PC-9 (cell line): Measurements from ENCODE around the gene NEU4. TPM values are rescaled to one million over a fixed set of nuclear protein-coding genes. Genes with fewer than 3 reads are reported as not detected.

Experiments used
- BruUV-seq: library from RNA; stranded (reverse); fragments of 400-500 nt; replicated peaks from 2 replicates; lab custom pipeline; 2021; lab: Mats Ljungman, UMichigan
- CTCF ChIA-PET: fragments of 300-600 bp; sonication (Branson Sonifier 250); formaldehyde crosslinking; loops from one replicate; lab custom pipeline; 2022; ENCODE audit warnings: antibody characterized with exemption; lab: Charles Lee
- POLR2A ChIA-PET: fragments of 300-600 bp; sonication (Branson Sonifier 250); formaldehyde crosslinking; loops from one replicate; lab custom pipeline; 2022; ENCODE audit warnings: antibody characterized with exemption; ENCODE audit not compliant: unreplicated experiment; lab: Charles Lee
- DNase-seq, 2 experiments: peaks; one replicate each; pipeline versions ENCODE4 v3.0.0 to v3.0.0-alpha.2; 2015 to 2022; ENCODE audit warnings: mixed read lengths in 1 of 2
- H2AFZ ChIP-seq: fragments of 200-600 bp; sonication (generic); 2 replicates; pipeline ENCODE4 v1.8.1; 2017; ENCODE audit warnings: antibody characterized with exemption
- H3F3A ChIP-seq: fragments of 200-600 bp; sonication (generic); 2 replicates; pipeline ENCODE4 v1.8.1; 2017; ENCODE audit warnings: antibody characterized with exemption, mild to moderate bottlenecking, low read depth; ENCODE audit not compliant: insufficient read depth
- H3K27ac ChIP-seq: fragments of 200-600 bp; sonication (generic); 2 replicates; pipeline ENCODE4 v1.6.1; 2016; ENCODE audit warnings: mixed run types
- H3K27me3 ChIP-seq: fragments of 200-600 bp; sonication (generic); 2 replicates; pipeline ENCODE4 v1.6.1; 2016; ENCODE audit warnings: low read depth, mixed run types; ENCODE audit not compliant: insufficient read depth
- H3K36me3 ChIP-seq: fragments of 200-600 bp; sonication (generic); 2 replicates; pipeline ENCODE4 v1.6.1; 2016; ENCODE audit warnings: low read depth, mixed run types
- H3K4me1 ChIP-seq: fragments of 200-600 bp; sonication (generic); replicated peaks from 2 replicates; pipeline ENCODE4 v1.6.1; 2016; ENCODE audit warnings: mixed run types; ENCODE audit not compliant: insufficient read depth
- H3K4me2 ChIP-seq: fragments of 200-600 bp; sonication (generic); 2 replicates; pipeline ENCODE4 v1.6.1; 2017; ENCODE audit warnings: mixed run types
- H3K4me3 ChIP-seq: fragments of 200-600 bp; sonication (generic); 2 replicates; pipeline ENCODE4 v1.6.1; 2016; ENCODE audit warnings: mixed run types
- H3K79me2 ChIP-seq: fragments of 200-600 bp; sonication (generic); 2 replicates; pipeline ENCODE4 v1.6.1; 2017; ENCODE audit warnings: low read depth, mixed run types
- H3K9me2 ChIP-seq: fragments of 200-600 bp; sonication (generic); 2 replicates; pipeline ENCODE4 v1.8.1; 2017; ENCODE audit warnings: mild to moderate bottlenecking; ENCODE audit not compliant: insufficient read depth
- H3K9me3 ChIP-seq: fragments of 200-600 bp; sonication (generic); 2 replicates; pipeline ENCODE4 v1.8.1; 2016; ENCODE audit warnings: low read depth; ENCODE audit not compliant: insufficient read depth
- H4K20me1 ChIP-seq: fragments of 200-600 bp; sonication (generic); 2 replicates; pipeline ENCODE4 v1.8.1; 2017; ENCODE audit not compliant: insufficient read depth
- EZH2 ChIP-seq: fragments of 200-600 bp; sonication (generic); IDR thresholded peaks from 2 replicates; pipeline ENCODE4 v1.8.0; 2017; ENCODE audit warnings: antibody characterized with exemption, low read depth
- intact Hi-C: fragments of 100-400 bp; cut with micrococcal nuclease; formaldehyde crosslinking; loops from one replicate; pipeline ENCODE4 v1.10.0; 2022; ENCODE audit not compliant: unreplicated experiment
- total RNA-seq: library from RNA; stranded (reverse); gene quantifications from 2 replicates; pipeline ENCODE4 v1.2.3, GENCODE V29; 2021
- TF ChIP-seq, protein P1 (sequence below): fragments of 200-600 bp; sonication (generic); conservative IDR thresholded peaks from 2 replicates; pipeline ENCODE4 v1.6.1; 2017; ENCODE audit warnings: mixed run types, antibody characterized with exemption, mild to moderate bottlenecking, moderate library complexity

The NEU4 gene
- total RNA-seq, 1 experiment from 2014 or later: 0.92 TPM

DNA sequence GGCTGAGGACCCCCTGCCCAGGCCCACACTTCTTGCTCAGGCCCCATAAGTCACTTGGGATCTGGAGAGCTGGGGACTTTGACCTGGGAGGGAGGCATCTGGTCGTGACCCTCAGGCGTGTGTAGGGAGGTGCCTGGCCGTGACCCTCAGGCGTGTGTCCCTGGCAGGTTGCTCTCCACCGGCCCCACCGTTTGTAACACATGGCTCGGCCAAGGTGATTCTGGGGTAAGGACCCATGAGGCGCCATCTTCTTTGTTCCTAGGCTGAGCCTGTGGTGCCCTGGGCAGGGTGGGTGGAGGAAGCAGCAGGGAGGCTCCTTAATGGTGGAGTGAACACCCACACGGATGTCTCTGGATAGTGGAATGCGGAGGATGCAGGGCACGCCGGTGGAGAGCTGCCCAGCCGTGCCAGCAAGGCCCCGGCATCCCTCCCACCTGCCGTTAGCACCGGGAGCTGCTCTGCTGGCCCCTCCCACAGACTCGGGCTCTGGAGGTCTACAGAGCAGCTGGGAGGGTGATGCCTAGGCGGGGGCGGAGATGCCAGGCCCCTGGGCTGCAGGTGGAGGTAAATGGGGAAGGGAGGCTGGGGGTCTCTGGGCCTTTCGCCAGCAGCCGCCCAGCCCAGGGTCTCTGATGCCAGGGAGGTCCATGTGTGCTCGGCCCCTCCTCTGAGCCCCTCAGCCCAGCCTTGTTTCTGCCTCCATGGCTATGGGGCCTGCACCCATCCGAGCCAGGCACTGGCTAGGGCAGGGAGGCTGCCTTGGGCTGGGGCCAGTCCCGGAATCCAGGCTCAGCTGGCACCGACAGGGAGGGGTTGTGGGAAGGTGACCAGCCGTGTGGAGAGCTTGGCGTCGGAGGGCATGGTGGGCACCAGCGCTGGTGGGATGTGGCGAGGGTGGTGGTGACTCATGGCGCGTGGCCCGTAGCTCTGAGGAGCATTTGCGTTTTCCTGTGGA, 33.5 kb upstream of the NEU4 start:
- intact Hi-C loops: loop anchor here (2.0 kb wide), 2 partner anchors 15 to 69 kb away; no protein-coding TSS in a partner anchor
- H3K79me2 ChIP-seq: no peaks in the 10 kb centered on the region
- H3K36me3 ChIP-seq: no peaks in the 10 kb centered on the region
- ChIA-PET POLR2A (interaction anchor here (0.6 to 0.7 kb wide), 3 partner anchors 17 to 461 kb away, joined by 3 to 5 read pairs (median 3); partner anchors contain the start of gene DTYMK), CTCF (interaction anchor here (1.1 kb wide), 1 partner anchor 103 kb away, joined by 4 read pairs; no protein-coding TSS in a partner anchor)
- H3K4me1 ChIP-seq: peaks cover 18% of the 10 kb centered on the region
- H2AFZ ChIP-seq: no peak overlapping the region
- 0 out of 2 replicates have a peak, but pooled peaks cover 5% of the 10 kb centered on the region for H3F3A ChIP-seq
- DNase-seq: no peak
- BruUV-seq: TSS peak; percentile 18
- no peaks in the 10 kb centered on the region for H4K20me1 ChIP-seq
- peak overlapping the region; percentile 54; the same call in 1 of the 2 replicates for H3K4me2 ChIP-seq
- H3K4me3 ChIP-seq: no peak overlapping the region
- H3K9me2 ChIP-seq: no peaks in the 10 kb centered on the region
- no peak overlapping the region for H3K27ac ChIP-seq
- H3K27me3 ChIP-seq: no peaks in the 10 kb centered on the region
- TF ChIP-seq EZH2: no peak
- TF ChIP-seq, protein P1, sequence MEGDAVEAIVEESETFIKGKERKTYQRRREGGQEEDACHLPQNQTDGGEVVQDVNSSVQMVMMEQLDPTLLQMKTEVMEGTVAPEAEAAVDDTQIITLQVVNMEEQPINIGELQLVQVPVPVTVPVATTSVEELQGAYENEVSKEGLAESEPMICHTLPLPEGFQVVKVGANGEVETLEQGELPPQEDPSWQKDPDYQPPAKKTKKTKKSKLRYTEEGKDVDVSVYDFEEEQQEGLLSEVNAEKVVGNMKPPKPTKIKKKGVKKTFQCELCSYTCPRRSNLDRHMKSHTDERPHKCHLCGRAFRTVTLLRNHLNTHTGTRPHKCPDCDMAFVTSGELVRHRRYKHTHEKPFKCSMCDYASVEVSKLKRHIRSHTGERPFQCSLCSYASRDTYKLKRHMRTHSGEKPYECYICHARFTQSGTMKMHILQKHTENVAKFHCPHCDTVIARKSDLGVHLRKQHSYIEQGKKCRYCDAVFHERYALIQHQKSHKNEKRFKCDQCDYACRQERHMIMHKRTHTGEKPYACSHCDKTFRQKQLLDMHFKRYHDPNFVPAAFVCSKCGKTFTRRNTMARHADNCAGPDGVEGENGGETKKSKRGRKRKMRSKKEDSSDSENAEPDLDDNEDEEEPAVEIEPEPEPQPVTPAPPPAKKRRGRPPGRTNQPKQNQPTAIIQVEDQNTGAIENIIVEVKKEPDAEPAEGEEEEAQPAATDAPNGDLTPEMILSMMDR: no peak
- no peaks in the 10 kb centered on the region for H3K9me3 ChIP-seq

DNA sequence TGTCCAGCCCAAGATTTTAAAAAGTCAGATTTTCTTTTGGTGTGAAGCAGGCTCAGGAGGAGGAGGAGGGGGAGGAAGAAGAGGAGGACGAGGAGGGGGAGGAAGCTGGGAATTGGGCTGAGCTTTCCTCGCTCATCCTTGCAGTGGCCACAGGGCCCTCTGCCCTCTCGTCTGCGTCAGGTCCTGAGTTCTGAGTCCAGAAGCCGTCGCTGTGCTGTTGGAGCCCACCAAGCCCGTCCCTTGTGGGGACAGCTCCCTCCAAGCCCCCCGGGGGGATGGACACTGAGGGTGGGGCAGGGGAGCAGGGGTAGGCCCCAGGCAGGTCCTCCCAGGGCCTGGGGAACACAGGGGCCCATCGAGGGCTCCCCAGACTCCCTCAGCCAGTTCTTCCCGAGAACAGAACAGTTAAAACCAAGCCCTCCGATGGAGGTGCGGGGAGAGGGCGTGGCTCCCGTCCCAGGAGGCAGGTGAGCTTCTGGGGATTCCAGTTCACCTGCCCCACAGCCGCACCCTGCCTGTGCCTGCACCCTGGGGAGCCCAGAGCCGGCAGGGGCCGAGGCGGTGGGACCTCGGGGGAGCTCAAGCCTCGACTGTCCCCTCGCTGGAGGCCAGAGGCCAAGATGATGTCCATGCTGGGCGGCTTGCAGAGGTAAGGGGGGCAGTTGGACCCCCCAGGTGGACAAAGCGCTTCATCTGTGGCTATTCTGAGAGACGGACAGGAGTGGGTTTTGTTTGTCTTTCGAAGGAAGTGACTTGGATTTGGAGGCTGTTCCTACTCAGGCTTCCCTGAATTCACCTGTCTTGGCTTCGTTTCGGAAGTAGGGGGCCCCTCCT, 32.4 kb upstream of the NEU4 start, which contains the start of gene GAL3ST2:
TSS of gene GAL3ST2 (plus strand) at position 487 of the 834 bp plus-strand sequence. CDS start at position 621, 134 bp downstream.
- Histone ChIP-seq H3K27me3 (no peaks in the 10 kb centered on the region), H3F3A (0 out of 2 replicates have a peak, but pooled peaks cover 5% of the 10 kb centered on the region), H3K4me2 (no peak within 1 kb of the TSS), H3K79me2 (no peaks in the 10 kb centered on the region), H4K20me1 (no peaks in the 10 kb centered on the region), H3K27ac (no peak within 1 kb of the TSS), H2AFZ (no peak within 1 kb of the TSS), H3K9me3 (peaks cover under 1% of the 10 kb centered on the region), H3K9me2 (no peaks in the 10 kb centered on the region), H3K4me3 (no peak within 1 kb of the TSS), H3K36me3 (no peaks in the 10 kb centered on the region), H3K4me1 (peaks cover 18% of the 10 kb centered on the region)
- no peak for DNase-seq
- intact Hi-C loops: no loop called here
- ChIA-PET CTCF (interaction anchor here (1.1 kb wide), 1 partner anchor 102 kb away, joined by 4 read pairs; no protein-coding TSS in a partner anchor), POLR2A (interaction anchor here (0.7 kb wide), 1 partner anchor 90 kb away, joined by 3 read pairs; the partner anchor contains the start of gene DTYMK)
- BruUV-seq: no TSS peak
- no peak for TF ChIP-seq EZH2
- TF ChIP-seq, protein P1: no peak
